Hematopoietic multipotent progenitor cell treated with erythropoietin and hydrocortisone succinate and interleukin-3 and kit ligand, for 8 days (in vitro differentiated cells): ENCODE results near the gene DUSP8.

ENCODE experiments used
- DNase-seq: peaks from one replicate; pipeline ENCODE4 v3.0.0-alpha.2; 2015

DUSP8 gene

GRCh38 chr11:1531449-1532013 is 40.5 kb downstream of the DUSP8 start:
- DNase-seq: no peak

GRCh38 chr11:1530686-1531448 is 41.2 kb downstream of the DUSP8 start:
- DNase-seq: no peak

- no peak for DNase-seq
Observed at GRCh38 chr11:1529774-1530173, 42.3 kb downstream of the DUSP8 start.

- no peak for DNase-seq
Observed at GRCh38 chr11:1529286-1529685, 42.8 kb downstream of the DUSP8 start.

DNA sequence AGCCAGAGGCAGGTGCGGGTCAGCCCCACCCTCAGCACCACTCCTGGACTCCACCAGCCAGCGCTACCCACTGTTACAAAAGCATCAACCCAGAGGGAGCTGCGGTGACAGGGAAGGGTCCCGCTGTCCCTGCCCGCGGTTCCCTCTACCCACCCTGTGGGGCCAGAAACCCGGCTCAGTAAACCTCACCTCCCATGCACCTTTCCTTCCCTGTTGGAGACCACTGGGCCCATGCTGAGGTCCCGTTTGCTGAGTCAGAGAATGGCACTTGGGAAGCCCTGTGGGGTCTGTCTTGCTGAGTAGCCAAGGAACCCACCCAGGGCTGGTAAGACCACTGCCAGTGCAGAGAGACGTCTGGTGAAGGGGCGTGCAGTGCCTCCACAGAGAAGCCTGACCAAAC is 43.4 kb downstream of the DUSP8 start:
- no peak for DNase-seq

GRCh38 chr11:1526785-1527184 is 45.3 kb downstream of the DUSP8 start:
- DNase-seq: no peak

- no peak for DNase-seq
Observed at GRCh38 chr11:1523779-1524178, 48.3 kb downstream of the DUSP8 start.

- DNase-seq: no peak
Observed at GRCh38 chr11:1523077-1523476, 49.0 kb downstream of the DUSP8 start.

GRCh38 chr11:1522081-1522424 is 50.0 kb downstream of the DUSP8 start:
- DNase-seq: no peak

DNA sequence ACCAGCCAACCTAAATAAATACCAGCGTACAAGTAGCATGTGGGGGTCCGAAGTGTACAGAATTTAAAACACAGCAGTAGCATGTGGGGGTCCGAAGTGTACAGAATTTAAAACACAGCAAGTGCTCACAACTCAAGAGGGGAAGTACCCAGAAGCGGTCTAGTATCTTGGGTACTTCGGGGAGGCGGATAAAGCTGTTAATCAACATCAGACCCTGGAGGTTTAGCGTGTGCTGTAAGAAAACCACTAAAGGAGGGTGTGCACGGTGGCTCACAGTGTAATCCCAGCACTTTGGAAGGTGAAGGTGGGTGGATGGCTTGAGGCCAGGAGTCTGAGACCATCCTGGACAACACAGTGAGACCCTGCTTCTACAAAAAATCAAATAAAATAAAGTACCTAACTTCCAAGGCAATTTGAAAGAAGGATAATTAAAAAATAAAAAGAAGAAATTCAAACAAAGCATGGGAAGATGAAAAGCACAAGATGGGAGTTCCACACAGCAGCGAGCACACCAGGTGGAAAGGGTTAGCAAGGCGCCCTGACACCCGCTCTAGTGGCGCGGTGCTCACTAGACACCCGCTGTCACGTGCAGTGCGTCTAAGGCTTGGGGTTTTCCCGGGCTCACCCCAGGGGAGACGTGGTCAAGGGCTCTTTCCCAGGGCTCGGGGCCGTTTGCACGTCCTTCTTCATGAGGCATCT is 50.5 kb downstream of the DUSP8 start:
- DNase-seq: no peak

- DNase-seq: no peak
Observed at GRCh38 chr11:1520663-1521267, 51.3 kb downstream of the DUSP8 start.

DNA sequence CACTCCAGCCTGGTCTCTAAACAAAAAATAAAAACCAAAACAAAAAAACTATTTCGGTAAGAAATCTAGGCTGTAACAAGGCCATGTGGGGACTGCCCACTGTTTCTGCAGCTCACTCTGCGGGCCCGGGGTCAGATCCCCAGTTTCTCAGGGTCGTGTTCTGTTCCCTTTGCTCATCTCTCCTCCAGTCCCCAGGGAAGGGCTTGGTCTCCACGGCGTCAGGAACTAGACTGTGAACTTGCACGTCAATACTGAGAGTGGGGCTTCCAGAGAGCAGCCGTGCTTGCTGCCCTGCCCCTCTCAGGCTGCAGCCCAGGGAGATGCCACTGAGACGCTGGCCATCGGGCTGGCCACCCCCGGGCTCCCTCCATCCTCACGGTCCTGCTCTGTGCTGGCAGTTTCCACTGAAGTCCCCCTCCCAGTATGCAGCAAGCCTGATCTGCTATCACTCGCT is 51.8 kb downstream of the DUSP8 start:
- DNase-seq: no peak

DNA sequence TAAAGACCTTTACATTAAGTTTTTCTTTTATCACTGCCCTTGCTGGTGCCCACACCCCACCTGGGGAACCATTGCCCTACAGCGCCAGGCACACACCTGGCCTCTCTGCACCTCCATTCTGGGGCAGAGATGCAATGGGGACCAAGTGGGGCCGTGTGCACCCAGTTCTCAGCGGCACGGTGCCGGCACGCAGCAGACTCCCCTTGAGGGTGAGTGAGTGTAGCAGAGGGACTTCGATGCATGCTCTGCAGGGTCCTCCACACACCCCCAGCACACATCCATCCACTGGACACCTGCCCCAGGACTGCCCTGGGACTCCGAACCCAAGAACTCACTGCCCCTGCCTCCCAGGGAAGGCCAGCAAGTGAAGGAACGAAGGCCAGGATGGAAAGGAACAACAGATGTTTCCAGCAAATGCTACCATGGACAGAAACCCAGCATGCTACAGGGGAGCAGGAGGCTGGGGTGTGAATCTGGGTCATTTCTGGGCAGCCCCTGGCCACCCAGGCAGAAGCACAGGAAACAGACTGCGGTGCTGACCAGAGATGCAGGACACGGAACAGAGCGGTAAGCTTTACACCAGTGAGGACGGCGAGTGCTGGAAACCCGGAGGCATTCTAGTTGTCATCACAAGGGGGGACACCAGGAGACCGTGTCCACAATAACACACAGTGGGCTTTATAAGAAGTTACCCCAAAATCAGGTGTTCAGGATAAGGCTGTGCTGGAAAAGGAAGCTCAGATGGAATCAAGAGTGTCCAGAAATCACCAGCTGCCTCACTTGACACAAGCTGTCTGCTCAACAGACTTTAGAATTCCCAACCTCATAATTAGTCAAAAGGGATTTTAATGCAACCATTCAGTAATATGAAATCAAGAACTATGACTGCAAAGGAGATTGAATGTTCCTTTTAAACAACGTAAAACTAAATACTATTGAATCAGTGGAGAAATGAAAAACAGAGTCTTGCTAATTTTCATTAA is 52.8 kb downstream of the DUSP8 start:
- DNase-seq: no peak

- no peak for DNase-seq
Observed at GRCh38 chr11:1518301-1518700, 53.8 kb downstream of the DUSP8 start.

- DNase-seq: no peak
Observed at GRCh38 chr11:1517117-1518005, 54.7 kb downstream of the DUSP8 start.

DNA sequence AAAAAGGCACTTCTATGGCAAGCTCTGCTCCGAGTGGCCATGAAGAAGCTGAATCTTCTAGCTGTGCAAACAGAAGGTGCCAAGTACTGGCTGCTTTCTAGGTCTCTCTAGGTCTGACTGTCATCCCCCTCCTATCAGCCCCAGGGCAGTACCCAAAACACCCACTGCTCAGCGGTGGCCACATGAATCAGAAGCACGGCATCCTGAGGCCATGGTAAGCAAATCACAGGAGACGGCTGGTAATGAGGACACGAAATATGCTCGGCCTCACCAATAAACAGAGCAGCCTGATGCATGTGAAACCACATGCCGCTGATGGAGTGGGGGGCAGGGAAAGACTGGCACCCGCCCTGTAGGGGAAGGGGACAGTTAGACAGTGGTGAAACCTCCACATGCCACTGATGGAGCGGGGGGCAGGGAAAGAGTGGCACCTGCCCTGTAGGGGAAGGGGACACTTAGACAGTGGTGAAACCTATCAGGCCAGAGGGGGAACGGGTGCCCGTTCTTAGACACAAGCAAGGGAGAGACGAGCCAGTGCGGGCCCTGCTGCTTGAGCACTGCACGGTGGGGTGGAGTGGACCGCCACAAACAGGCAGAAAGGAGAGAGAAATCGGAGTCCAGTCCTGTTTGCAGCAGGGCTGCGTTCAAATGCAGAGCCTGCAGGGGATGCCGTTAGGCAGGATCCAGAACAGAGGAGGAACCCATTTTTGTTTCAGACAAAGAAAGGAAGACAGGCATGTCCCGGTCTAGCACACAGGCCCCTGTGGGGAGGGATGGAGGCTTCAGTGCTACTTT is 55.6 kb downstream of the DUSP8 start:
- no peak for DNase-seq

GRCh38 chr11:1515082-1516060 is 56.7 kb downstream of the DUSP8 start:
- DNase-seq: peak; percentile 45

- DNase-seq: no peak
Observed at GRCh38 chr11:1514336-1515061, 57.6 kb downstream of the DUSP8 start.
